ENCODE results near the gene UEVLD. TPM values are rescaled to one million over a fixed set of nuclear protein-coding genes. Genes with fewer than 3 reads are reported as not detected.

Gene UEVLD
- total and polyA plus RNA-seq, 2 donors (not counting 1 experiment from before 2014, with no cell fraction given): 6.3 to 12.8 TPM

GRCh38 chr11:18491924-18492323 lies 96.6 kb downstream of the UEVLD start:
- Mint-ChIP-seq H3K27ac (no peak overlapping the region), H3K4me1 (peaks cover 8% of the 10 kb centered on the region), H3K27me3 (no peaks in the 10 kb centered on the region), H3K9me3 (ENCODE audit: insufficient read depth) (no peaks in the 10 kb centered on the region), H3K4me3 (no peak overlapping the region)
- TF ChIP-seq CTCF (IDR thresholded peaks at IDR 0.05) (no peak), EZH2 (IDR thresholded peaks at IDR 0.05; ENCODE audit: borderline replicate concordance, insufficient read depth, low read depth, low read length, poor library complexity, severe bottlenecking) (no peak)
- ATAC-seq (ENCODE audit: low read depth): no peak
- ChIA-PET CTCF (interaction anchor here (2.1 kb wide), 1 partner anchor 248 kb away, joined by 4 read pairs; no protein-coding TSS in a partner anchor), POLR2A (no interaction called here)
- no peaks in the 10 kb centered on the region for H3K27me3 ChIP-seq (replicated peaks in 1 of 4; ENCODE audit: control extremely low read depth in 1 of 4, control insufficient read depth in 3 of 4, insufficient read depth in 4 of 4, low read length in 3 of 4)
- no peak for DNase-seq
- intact Hi-C loops (cut with micrococcal nuclease): no loop called here
- H3K9me3 ChIP-seq (ENCODE audit: control extremely low read depth in 1 of 3, control insufficient read depth in 2 of 3, insufficient read depth in 1 of 3, low read length in 2 of 3): no peaks in the 10 kb centered on the region
- no CpG with 5 or more reads among the region's 2 CpGs for WGBS (ENCODE audit: insufficient coverage)
- H3K36me3 ChIP-seq (replicated peaks in 1 of 2; ENCODE audit: control extremely low read depth in 1 of 2, control insufficient read depth in 1 of 2, extremely low read depth in 1 of 2, insufficient read depth in 2 of 2, low read length in 1 of 2): peaks cover 2 to 51% of the 10 kb centered on the region in 2 experiments
- H2AFZ ChIP-seq (ENCODE audit: insufficient read depth, low read depth, low read length, poor library complexity, severe bottlenecking): no peak overlapping the region
- no peak overlapping the region for H3K4me2 ChIP-seq (replicated peaks; ENCODE audit: low read depth, low read length, poor library complexity, severe bottlenecking)
- peaks cover 6% of the 10 kb centered on the region for H3K79me2 ChIP-seq (ENCODE audit: control insufficient read depth, insufficient read depth, low read length)
- H3K4me3 ChIP-seq (ENCODE audit: control extremely low read depth in 1 of 5, extremely low read depth in 1 of 5, insufficient read depth in 1 of 5, low read depth in 2 of 5, low read length in 4 of 5): no peak overlapping the region
- peaks cover 0 to 7% of the 10 kb centered on the region in 2 donors for H3K4me1 ChIP-seq (ENCODE audit: control insufficient read depth in 2 of 2, insufficient read depth in 2 of 2, low read length in 2 of 2)
- H3K9ac ChIP-seq (ENCODE audit: low read length): no peak overlapping the region
- no peak overlapping the region for H3K27ac ChIP-seq (ENCODE audit: low read length in 2 of 2)
- H4K20me1 ChIP-seq (ENCODE audit: control insufficient read depth, insufficient read depth, low read length, poor library complexity, severe bottlenecking): peaks cover 5% of the 10 kb centered on the region

- intact Hi-C loops (cut with micrococcal nuclease): no loop called here
- Mint-ChIP-seq H3K27ac (no peak overlapping the region), H3K4me1 (peaks cover 8% of the 10 kb centered on the region), H3K27me3 (no peaks in the 10 kb centered on the region), H3K9me3 (ENCODE audit: insufficient read depth) (no peaks in the 10 kb centered on the region), H3K4me3 (no peak overlapping the region)
- H2AFZ ChIP-seq (ENCODE audit: insufficient read depth, low read depth, low read length, poor library complexity, severe bottlenecking): no peak overlapping the region
- ATAC-seq (ENCODE audit: low read depth): no peak
- H3K27me3 ChIP-seq (replicated peaks in 1 of 4; ENCODE audit: control extremely low read depth in 1 of 4, control insufficient read depth in 3 of 4, insufficient read depth in 4 of 4, low read length in 3 of 4): no peaks in the 10 kb centered on the region
- H3K9ac ChIP-seq (ENCODE audit: low read length): no peak overlapping the region
- WGBS (ENCODE audit: insufficient coverage): 97% methylated on average over 10 of the region's 15 CpGs
- H3K4me3 ChIP-seq (ENCODE audit: control extremely low read depth in 1 of 5, extremely low read depth in 1 of 5, insufficient read depth in 1 of 5, low read depth in 2 of 5, low read length in 4 of 5): no peak overlapping the region
- H4K20me1 ChIP-seq (ENCODE audit: control insufficient read depth, insufficient read depth, low read length, poor library complexity, severe bottlenecking): peaks cover 5% of the 10 kb centered on the region
- CTCF ChIA-PET: interaction anchor here (2.1 kb wide), 1 partner anchor 247 kb away, joined by 4 read pairs; no protein-coding TSS in a partner anchor
- H3K4me2 ChIP-seq (replicated peaks; ENCODE audit: low read depth, low read length, poor library complexity, severe bottlenecking): no peak overlapping the region
- TF ChIP-seq EZH2 (IDR thresholded peaks at IDR 0.05; ENCODE audit: borderline replicate concordance, insufficient read depth, low read depth, low read length, poor library complexity, severe bottlenecking) (no peak), CTCF (IDR thresholded peaks at IDR 0.05) (no peak)
- H3K9me3 ChIP-seq (ENCODE audit: control extremely low read depth in 1 of 3, control insufficient read depth in 2 of 3, insufficient read depth in 1 of 3, low read length in 2 of 3): no peaks in the 10 kb centered on the region
- peaks cover 0 to 7% of the 10 kb centered on the region in 2 donors for H3K4me1 ChIP-seq (ENCODE audit: control insufficient read depth in 2 of 2, insufficient read depth in 2 of 2, low read length in 2 of 2)
- POLR2A ChIA-PET: no interaction called here
- peaks cover 6% of the 10 kb centered on the region for H3K79me2 ChIP-seq (ENCODE audit: control insufficient read depth, insufficient read depth, low read length)
- DNase-seq: no peak
- H3K36me3 ChIP-seq (replicated peaks in 1 of 2; ENCODE audit: control extremely low read depth in 1 of 2, control insufficient read depth in 1 of 2, extremely low read depth in 1 of 2, insufficient read depth in 2 of 2, low read length in 1 of 2): peaks cover 1 to 49% of the 10 kb centered on the region in 2 experiments
- H3K27ac ChIP-seq (ENCODE audit: low read length in 2 of 2): no peak overlapping the region
These were observed 97.6 kb downstream of the UEVLD start for GRCh38 chr11:18490736-18491485.

Data from B cell (primary cell).